Osteoblast (primary cell): ENCODE data around the gene INPP4B. TPM values are rescaled to one million over a fixed set of nuclear protein-coding genes. Genes with fewer than 3 reads are reported as not detected.

Experiments
- DNase-seq: peaks from one replicate; pipeline ENCODE4 v3.0.0; 2011; ENCODE audit warnings: low spot score, mixed read lengths; ENCODE audit not compliant: insufficient read length; ENCODE audit errors: missing footprints
- H2AFZ ChIP-seq: 2 replicates; pipeline ENCODE4 v1.6.0; 2011; ENCODE audit warnings: mild to moderate bottlenecking, low read length
- H3K27ac ChIP-seq: 2 replicates; pipeline ENCODE4 v1.5.1; 2011; ENCODE audit warnings: mild to moderate bottlenecking, low read depth, low read length, moderate library complexity
- H3K27me3 ChIP-seq: 2 replicates; pipeline ENCODE4 v1.6.0; 2012; ENCODE audit warnings: mild to moderate bottlenecking, control low read depth, inconsistent platforms, low read length, moderate library complexity; ENCODE audit not compliant: insufficient read depth
- H3K36me3 ChIP-seq: 2 replicates; pipeline ENCODE4 v1.5.1; 2011; ENCODE audit warnings: mild to moderate bottlenecking, low read length, control low read depth, moderate library complexity; ENCODE audit not compliant: insufficient read depth
- H3K4me1 ChIP-seq: 2 replicates; pipeline ENCODE4 v1.5.1; 2011; ENCODE audit warnings: mild to moderate bottlenecking, low read length, control low read depth, moderate library complexity; ENCODE audit not compliant: insufficient read depth
- H3K4me2 ChIP-seq: 2 replicates; pipeline ENCODE4 v1.6.0; 2011; ENCODE audit warnings: mild to moderate bottlenecking, low read length; ENCODE audit not compliant: insufficient read depth
- H3K4me3 ChIP-seq: fragments of 200-600 bp; sonication (generic); 3 replicates; pipeline ENCODE4 v1.5.1; 2012; ENCODE audit warnings: mild to moderate bottlenecking, low read length, inconsistent platforms; ENCODE audit not compliant: insufficient read depth
- H3K79me2 ChIP-seq: 2 replicates; pipeline ENCODE4 v1.6.0; 2012; ENCODE audit warnings: mild to moderate bottlenecking, low read length, control low read depth, inconsistent platforms; ENCODE audit not compliant: insufficient read depth
- H3K9me3 ChIP-seq: 2 replicates; pipeline ENCODE4 v1.5.1; 2011; ENCODE audit warnings: low read depth, low read length, control low read depth
- H4K20me1 ChIP-seq: 2 replicates; pipeline ENCODE4 v1.6.0; 2012; ENCODE audit warnings: mild to moderate bottlenecking, low read length, control low read depth; ENCODE audit not compliant: insufficient read depth
- CTCF ChIP-seq: IDR thresholded peaks from 2 replicates; pipeline ENCODE4 v1.5.1; 2011; ENCODE audit warnings: mild to moderate bottlenecking, low read depth, low read length, moderate library complexity; ENCODE audit errors: extremely low read depth
- total RNA-seq: library from RNA; depleted of rRNA; stranded (reverse); fragments of >200 nt; gene quantifications from 2 replicates; pipeline ENCODE4 v1.2.3, GENCODE V29; 2012

The INPP4B gene
- total RNA-seq, 1 donor = 11.6 TPM

GRCh38 chr4:142202404-142203332 is 643.4 kb downstream of the INPP4B start:
- Histone ChIP-seq H3K9me3 (no peaks in the 10 kb centered on the region), H3K79me2 (no peaks in the 10 kb centered on the region), H4K20me1 (no peaks in the 10 kb centered on the region), H2AFZ (no peak overlapping the region), H3K27me3 (no peaks in the 10 kb centered on the region), H3K4me1 (no peaks in the 10 kb centered on the region), H3K36me3 (no peaks in the 10 kb centered on the region), H3K4me2 (no peak overlapping the region), H3K4me3 (no peak overlapping the region), H3K27ac (no peak overlapping the region)
- DNase-seq = no peak
- no peak for TF ChIP-seq CTCF

- TF ChIP-seq CTCF = no peak
- H3K79me2 ChIP-seq = no peaks in the 10 kb centered on the region
- H3K27ac ChIP-seq = no peak overlapping the region
- no peaks in the 10 kb centered on the region for H3K27me3 ChIP-seq
- H4K20me1 ChIP-seq = no peaks in the 10 kb centered on the region
- no peaks in the 10 kb centered on the region for H3K36me3 ChIP-seq
- no peak for DNase-seq
- H3K4me3 ChIP-seq = no peak overlapping the region
- no peaks in the 10 kb centered on the region for H3K9me3 ChIP-seq
- H3K4me1 ChIP-seq = no peaks in the 10 kb centered on the region
- no peak overlapping the region for H2AFZ ChIP-seq
- no peak overlapping the region for H3K4me2 ChIP-seq
Measured at GRCh38 chr4:142201041-142201440, 645.1 kb downstream of the INPP4B start.

- no peaks in the 10 kb centered on the region for H3K9me3 ChIP-seq
- H3K27me3 ChIP-seq = no peaks in the 10 kb centered on the region
- H3K27ac ChIP-seq = peak overlapping the region; percentile 31
- no peaks in the 10 kb centered on the region for H3K79me2 ChIP-seq
- TF ChIP-seq CTCF = no peak
- no peak overlapping the region for H3K4me3 ChIP-seq
- no peak overlapping the region for H3K4me2 ChIP-seq
- peaks cover 7% of the 10 kb centered on the region for H3K4me1 ChIP-seq
- DNase-seq = no peak
- no peaks in the 10 kb centered on the region for H4K20me1 ChIP-seq
- H3K36me3 ChIP-seq = no peaks in the 10 kb centered on the region
- no peak overlapping the region for H2AFZ ChIP-seq
Measured at GRCh38 chr4:142194905-142195304, 651.2 kb downstream of the INPP4B start.

GRCh38 chr4:142191901-142192300 is 654.2 kb downstream of the INPP4B start:
- peaks cover 7% of the 10 kb centered on the region for H3K4me1 ChIP-seq
- no peaks in the 10 kb centered on the region for H3K36me3 ChIP-seq
- H3K27me3 ChIP-seq = no peaks in the 10 kb centered on the region
- TF ChIP-seq CTCF = no peak
- no peak overlapping the region for H3K4me2 ChIP-seq
- no peak overlapping the region for H3K4me3 ChIP-seq
- no peak overlapping the region for H2AFZ ChIP-seq
- H3K27ac ChIP-seq = no peak overlapping the region
- H4K20me1 ChIP-seq = no peaks in the 10 kb centered on the region
- DNase-seq = no peak
- H3K79me2 ChIP-seq = no peaks in the 10 kb centered on the region
- no peaks in the 10 kb centered on the region for H3K9me3 ChIP-seq
